SKM-1 treated with dmso at 0.1 percent for 144 hours (cell line): ENCODE data around the gene TPST2.
"Not testable (repeated sequence)": the region's sequence is repeated elsewhere in the genome, so short reads cannot be mapped to it uniquely, and the experiment has no call there.

ENCODE experiments used
- DNase-seq: peaks from one replicate; lab custom pipeline; 2025; ENCODE audit not compliant: unreplicated experiment; lab: John Stamatoyannopoulos, UW

The TPST2 gene

GRCh38 chr22:26536056-26536761 lies 53.7 kb downstream of the TPST2 start:
- no peak for DNase-seq

GRCh38 chr22:26535603-26535908 lies 54.4 kb downstream of the TPST2 start:
- no peak for DNase-seq

- no peak for DNase-seq
Observed at GRCh38 chr22:26534874-26535602, 54.9 kb downstream of the TPST2 start.

GRCh38 chr22:26534171-26534855 lies 55.6 kb downstream of the TPST2 start:
- no peak for DNase-seq

GRCh38 chr22:26529345-26529744 lies 60.6 kb downstream of the TPST2 start:
- DNase-seq, result no peak

GRCh38 chr22:26528518-26528917 lies 61.4 kb downstream of the TPST2 start:
- not testable (repeated sequence) for DNase-seq

- DNase-seq, result no peak
Observed at GRCh38 chr22:26527574-26528465, 62.1 kb downstream of the TPST2 start.

- DNase-seq, result no peak
Observed at GRCh38 chr22:26527167-26527566, 62.8 kb downstream of the TPST2 start.

- DNase-seq, result no peak
Observed at GRCh38 chr22:26525946-26526564, 63.9 kb downstream of the TPST2 start.

GRCh38 chr22:26524870-26525269 lies 65.1 kb downstream of the TPST2 start:
- DNase-seq, result no peak

- DNase-seq, result no peak
Observed at GRCh38 chr22:26522592-26522991, 67.3 kb downstream of the TPST2 start.

GRCh38 chr22:26522012-26522411 lies 67.9 kb downstream of the TPST2 start:
- DNase-seq, result no peak

GRCh38 chr22:26517429-26517828 lies 72.5 kb downstream of the TPST2 start:
- DNase-seq, result no peak

GRCh38 chr22:26516503-26516902 lies 73.4 kb downstream of the TPST2 start:
- DNase-seq, result no peak

GRCh38 chr22:26515931-26516330 lies 74.0 kb downstream of the TPST2 start:
- no peak for DNase-seq

GRCh38 chr22:26514419-26515161 lies 75.3 kb downstream of the TPST2 start:
- no peak for DNase-seq

GRCh38 chr22:26513838-26514237 lies 76.1 kb downstream of the TPST2 start:
- no peak for DNase-seq

GRCh38 chr22:26512149-26512793 lies 77.7 kb downstream of the TPST2 start, which contains the start of gene TFIP11:
Gene TFIP11 (minus strand): TSS chr22:26512473. CDS start chr22:26510272, 2,201 bp downstream.
- peak; percentile 76 for DNase-seq

GRCh38 chr22:26508148-26508547 lies 81.8 kb downstream of the TPST2 start:
- no peak for DNase-seq
